Measurements from ENCODE around the gene CTU1. TPM values are rescaled to one million over a fixed set of nuclear protein-coding genes. Genes with fewer than 3 reads are reported as not detected.

CTU1 gene
- total RNA-seq, 2 experiments from 2014 or later = 11.5 to 12.1 TPM

- CTCF ChIA-PET = no interaction called here
- POLR2A ChIA-PET = no interaction called here
Measured at GRCh38 chr19:51135986-51136762, 28.0 kb upstream of the CTU1 start.

DNA sequence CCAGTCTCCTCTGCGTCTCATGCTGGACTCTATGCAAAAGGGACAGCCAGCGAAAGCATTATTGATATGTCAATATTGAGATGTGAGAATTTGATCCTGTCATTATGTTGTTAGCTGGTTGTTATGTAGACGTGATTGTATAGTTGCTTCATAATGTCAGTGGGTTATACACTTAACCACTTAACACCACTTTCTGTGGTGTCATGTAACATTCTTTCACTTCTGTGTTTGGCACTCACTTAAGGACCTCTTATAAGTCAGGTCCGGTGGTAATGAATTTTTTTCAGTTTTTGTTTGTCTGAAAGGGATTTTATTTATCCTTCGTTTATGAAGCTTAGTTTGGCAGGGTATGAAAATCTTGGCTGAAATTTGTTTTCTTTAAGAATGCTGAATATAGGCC, 26.8 kb upstream of the CTU1 start:
- CTCF ChIA-PET = no interaction called here
- POLR2A ChIA-PET = interaction anchor here (0.5 kb wide), 1 partner anchor 342 kb away, joined by 4 read pairs; no protein-coding TSS in a partner anchor

DNA sequence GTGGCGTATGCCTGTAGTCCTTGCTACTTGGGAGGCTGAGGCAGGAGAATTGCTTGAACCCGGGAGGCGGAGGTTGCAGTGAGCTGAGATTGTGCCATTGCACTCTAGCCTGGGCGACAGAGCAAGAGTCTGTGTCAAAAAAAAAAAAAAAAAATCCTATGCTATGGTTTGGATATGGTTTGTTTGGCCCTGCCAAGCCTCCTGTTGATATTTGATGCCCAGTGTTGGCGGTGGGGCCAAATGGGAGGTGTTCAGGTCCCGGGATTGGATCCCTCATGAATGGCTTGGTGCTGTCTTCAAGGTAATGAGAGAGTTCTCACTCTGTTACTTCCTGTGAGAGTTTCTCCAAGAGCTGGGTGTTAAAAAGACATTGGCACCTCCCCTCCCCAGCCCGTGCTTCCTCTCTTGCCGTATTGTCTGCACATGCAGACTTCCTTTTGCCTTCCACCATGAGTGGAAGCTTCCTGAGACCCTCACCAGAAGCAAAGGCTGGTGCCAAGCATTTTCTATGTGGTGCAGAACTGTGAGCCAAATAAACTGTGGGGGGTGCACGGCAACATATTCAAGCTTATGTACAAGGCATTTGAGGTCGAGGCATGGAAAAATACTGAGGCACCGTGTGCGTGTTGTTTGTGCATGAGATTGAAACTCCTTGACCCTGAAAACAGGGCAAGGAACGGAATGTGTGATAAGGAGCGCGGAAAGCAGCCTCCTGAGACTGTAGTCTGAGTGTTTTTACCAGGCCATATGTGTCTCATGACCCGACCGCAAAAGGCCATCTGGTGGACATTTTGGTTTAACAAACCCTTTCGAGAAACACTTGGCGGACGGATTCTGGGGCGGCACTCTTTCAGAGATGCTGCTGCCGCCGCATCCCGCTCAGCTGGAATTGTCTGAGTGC, 23.8 kb upstream of the CTU1 start:
- POLR2A ChIA-PET = no interaction called here
- CTCF ChIA-PET = no interaction called here

DNA sequence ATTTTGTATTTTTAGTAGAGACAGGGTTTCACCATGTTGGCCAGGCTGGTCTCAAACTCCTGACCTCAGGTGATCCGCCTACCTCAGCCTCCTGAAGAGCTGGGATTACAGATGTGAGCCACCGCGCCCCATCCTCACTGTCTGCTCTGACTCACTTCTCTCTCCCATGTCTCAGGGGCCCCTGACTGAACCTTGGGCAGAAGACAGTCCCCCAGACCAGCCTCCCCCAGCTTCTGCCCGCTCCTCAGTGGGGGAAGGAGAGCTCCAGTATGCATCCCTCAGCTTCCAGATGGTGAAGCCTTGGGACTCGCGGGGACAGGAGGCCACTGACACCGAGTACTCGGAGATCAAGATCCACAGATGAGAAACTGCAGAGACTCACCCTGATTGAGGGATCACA, 21.5 kb upstream of the CTU1 start:
- ChIA-PET POLR2A (no interaction called here), CTCF (interaction anchor here (1.9 kb wide), 1 partner anchor 29 kb away, joined by 9 read pairs; no protein-coding TSS in a partner anchor)

DNA sequence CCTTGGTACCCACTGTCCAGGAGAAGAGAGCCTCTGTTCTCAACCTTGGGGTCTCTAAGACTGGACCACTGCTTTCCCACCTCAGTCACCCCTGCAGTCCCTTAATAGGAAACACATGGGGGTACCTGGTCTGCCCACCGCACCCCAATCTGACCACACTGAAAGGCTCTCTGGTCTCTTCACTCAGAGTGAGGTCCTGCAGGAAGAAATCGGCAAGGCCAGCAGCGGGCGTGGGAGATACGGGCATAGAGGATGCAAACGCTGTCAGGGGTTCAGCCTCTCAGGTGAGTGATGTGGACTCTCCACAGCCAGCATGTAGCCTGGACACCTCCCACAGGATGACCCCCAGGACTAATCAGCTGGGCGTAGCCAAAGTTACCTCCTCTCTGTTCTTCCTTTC, 20.0 kb upstream of the CTU1 start:
- CTCF ChIA-PET = no interaction called here
- POLR2A ChIA-PET = no interaction called here

GRCh38 chr19:51127755-51128154, 19.5 kb upstream of the CTU1 start:
- POLR2A ChIA-PET = no interaction called here
- CTCF ChIA-PET = no interaction called here

DNA sequence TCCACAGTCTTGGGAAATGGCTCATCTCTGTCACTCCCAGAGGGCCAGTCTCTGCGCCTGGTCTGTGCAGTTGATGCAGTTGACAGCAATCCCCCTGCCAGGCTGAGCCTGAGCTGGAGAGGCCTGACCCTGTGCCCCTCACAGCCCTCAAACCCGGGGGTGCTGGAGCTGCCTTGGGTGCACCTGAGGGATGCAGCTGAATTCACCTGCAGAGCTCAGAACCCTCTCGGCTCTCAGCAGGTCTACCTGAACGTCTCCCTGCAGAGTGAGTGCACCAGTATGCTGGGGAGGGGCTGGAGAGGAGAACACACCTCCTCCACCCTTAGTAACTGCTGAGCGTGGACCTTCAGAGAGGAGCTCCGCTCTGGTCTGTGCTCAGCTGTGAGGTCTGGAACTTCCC, 18.8 kb upstream of the CTU1 start:
- ChIA-PET CTCF (no interaction called here), POLR2A (no interaction called here)

DNA sequence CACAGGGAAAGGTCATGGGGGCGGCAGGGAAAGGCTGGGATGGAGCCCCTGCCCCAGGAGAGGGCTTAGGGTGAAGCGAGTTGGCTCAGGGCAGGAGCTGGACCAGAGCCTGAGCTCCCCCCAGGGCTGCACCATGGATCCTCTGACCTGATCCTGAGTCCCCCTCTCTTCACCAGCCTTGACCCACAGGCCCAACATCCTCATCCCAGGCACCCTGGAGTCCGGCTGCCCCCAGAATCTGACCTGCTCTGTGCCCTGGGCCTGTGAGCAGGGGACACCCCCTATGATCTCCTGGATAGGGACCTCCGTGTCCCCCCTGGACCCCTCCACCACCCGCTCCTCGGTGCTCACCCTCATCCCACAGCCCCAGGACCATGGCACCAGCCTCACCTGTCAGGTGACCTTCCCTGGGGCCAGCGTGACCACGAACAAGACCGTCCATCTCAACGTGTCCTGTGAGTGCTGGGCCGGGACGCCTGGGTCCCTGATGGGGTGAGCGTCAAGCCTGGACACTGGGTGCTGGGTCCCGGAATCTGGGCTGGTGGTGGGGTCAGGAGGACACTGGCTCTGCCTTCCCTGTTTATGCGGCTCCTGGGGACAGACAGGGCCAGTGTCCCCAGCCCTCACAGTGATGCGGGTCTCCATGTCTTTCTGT, 17.3 kb upstream of the CTU1 start:
- ChIA-PET POLR2A (no interaction called here), CTCF (interaction anchor here (0.5 kb wide), 1 partner anchor 128 kb away, joined by 3 read pairs; no protein-coding TSS in a partner anchor)

- ChIA-PET CTCF (no interaction called here), POLR2A (no interaction called here)
Measured at GRCh38 chr19:51124729-51125128, 16.5 kb upstream of the CTU1 start, which contains the start of gene SIGLEC9. Gene SIGLEC9 (plus strand): TSS chr19:51124906. CDS start chr19:51124975, 69 bp downstream.

- ChIA-PET POLR2A (no interaction called here), CTCF (no interaction called here)
Measured at GRCh38 chr19:51124216-51124615, 16.0 kb upstream of the CTU1 start.

DNA sequence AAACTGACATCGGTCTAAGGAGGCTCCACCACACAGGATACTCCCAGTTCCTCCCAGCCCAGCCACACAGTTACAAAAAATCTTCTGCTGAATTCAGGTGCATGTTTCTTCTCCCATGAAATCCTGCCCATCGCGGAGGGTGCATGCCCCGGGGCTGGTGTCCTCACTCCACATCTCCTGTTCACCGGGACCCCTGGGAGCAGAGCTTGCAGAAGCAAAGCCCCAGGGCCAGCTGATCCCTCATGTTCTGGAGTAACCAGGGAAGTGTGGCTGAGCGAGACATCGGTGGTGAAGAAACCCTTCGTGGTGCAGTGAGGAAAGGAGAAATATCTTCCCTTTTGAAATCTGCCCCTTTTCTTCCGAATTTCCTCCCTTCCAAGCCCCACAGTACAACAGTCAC, 15.6 kb upstream of the CTU1 start:
- ChIA-PET POLR2A (no interaction called here), CTCF (no interaction called here)

- ChIA-PET POLR2A (no interaction called here), CTCF (no interaction called here)
Measured at GRCh38 chr19:51123381-51123800, 15.2 kb upstream of the CTU1 start.

- CTCF ChIA-PET = no interaction called here
- POLR2A ChIA-PET = interaction anchor here (0.5 kb wide), 1 partner anchor 1314 kb away, joined by 3 read pairs; no protein-coding TSS in a partner anchor
Measured at GRCh38 chr19:51122112-51122981, 14.1 kb upstream of the CTU1 start.

DNA sequence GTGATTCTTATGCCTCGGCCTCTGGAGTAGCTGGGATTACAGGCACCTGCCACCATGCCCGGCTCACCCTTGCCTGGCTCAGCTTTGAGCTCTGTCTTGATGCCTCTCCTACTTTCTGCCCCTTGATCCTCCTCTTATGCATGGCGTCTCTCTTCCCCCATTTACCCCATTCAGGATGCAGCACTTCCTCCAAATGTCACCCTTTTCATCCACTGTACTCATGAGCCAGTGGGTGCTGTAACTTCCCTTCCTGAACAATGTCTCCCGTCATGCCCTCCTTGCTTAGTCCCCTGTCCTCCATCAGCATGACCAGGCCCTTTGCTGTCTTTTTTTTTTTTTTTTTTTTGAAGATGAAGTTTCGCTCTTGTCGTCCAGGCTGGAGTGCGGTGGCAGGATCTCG, 13.0 kb upstream of the CTU1 start:
- POLR2A ChIA-PET = no interaction called here
- CTCF ChIA-PET = no interaction called here

GRCh38 chr19:51120160-51120559, 12.0 kb upstream of the CTU1 start:
- CTCF ChIA-PET = interaction anchor here (0.7 to 2.0 kb wide), 2 partner anchors 10 to 108 kb away, joined by 5 to 8 read pairs; no protein-coding TSS in a partner anchor
- POLR2A ChIA-PET = no interaction called here

GRCh38 chr19:51119611-51120010, 11.4 kb upstream of the CTU1 start:
- ChIA-PET CTCF (interaction anchor here (2.0 kb wide), 1 partner anchor 9 kb away, joined by 8 read pairs; no protein-coding TSS in a partner anchor), POLR2A (no interaction called here)

DNA sequence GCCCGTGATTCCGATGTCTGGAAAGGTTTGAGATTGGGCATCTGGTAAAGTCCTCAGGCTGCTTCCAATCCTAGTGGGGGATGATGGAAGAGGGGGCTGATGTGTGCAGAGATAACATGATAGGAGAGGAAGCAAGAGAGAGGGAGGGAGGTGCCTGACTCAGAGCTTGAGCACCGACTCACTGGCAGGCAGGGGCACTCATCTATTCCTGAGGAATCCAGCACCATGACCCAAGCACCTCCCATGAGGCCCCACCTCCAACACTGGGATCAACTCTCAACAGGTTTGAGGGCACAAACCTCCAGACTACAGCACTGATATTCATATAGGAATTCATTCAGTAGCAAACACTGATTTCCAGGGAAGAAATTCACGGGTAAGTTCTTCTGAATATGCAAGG, 10.9 kb upstream of the CTU1 start:
- ChIA-PET POLR2A (no interaction called here), CTCF (interaction anchor here (2.0 kb wide), 1 partner anchor 9 kb away, joined by 8 read pairs; no protein-coding TSS in a partner anchor)

- POLR2A ChIA-PET = no interaction called here
Measured at GRCh38 chr19:51116736-51117286, 8.6 kb upstream of the CTU1 start.

More at GRCh38 chr19:51116736-51117286, 8.6 kb upstream of the CTU1 start:
- CTCF ChIA-PET = no interaction called here
